Psoas muscle (tissue), 8 donors: Measurements from ENCODE around the gene STARD3. TPM values are rescaled to one million over a fixed set of nuclear protein-coding genes. Genes with fewer than 3 reads are reported as not detected.
A peak's percentile ranks its signal among the peaks of the same experiment; 100 is the strongest.

Experiments
- ATAC-seq, 4 donors: fragments of 200-7000 bp; cut with Tn5 transposase; one replicate each; pipeline ENCODE4 v1.9.1; 2020; ENCODE audit warnings: moderate library complexity in 3 of 4, mild to moderate bottlenecking in 2 of 4
- DNase-seq, 2 donors: peaks; one replicate each; pipeline ENCODE4 v3.0.0-alpha.2; 2020
- H3K27ac ChIP-seq: fragments of 200-600 bp; one replicate; pipeline ENCODE4 v1.8.0; 2022
- H3K27me3 ChIP-seq, 3 donors: fragments of 200-600 bp in 1 of 3; one replicate each; pipeline versions ENCODE4 v1.6.1 to v1.8.0; 2013 to 2022; ENCODE audit warnings: low read length in 2 of 3, mild to moderate bottlenecking in 2 of 3, moderate library complexity in 1 of 3; ENCODE audit not compliant: insufficient read depth in 3 of 3
- H3K36me3 ChIP-seq, 2 donors: fragments of 200-600 bp in 1 of 2; one replicate each; pipeline versions ENCODE4 v1.6.1 to v1.8.0; 2013 to 2022; ENCODE audit warnings: low read depth in 1 of 2, mild to moderate bottlenecking in 1 of 2, moderate library complexity in 1 of 2; ENCODE audit not compliant: insufficient read depth in 1 of 2
- H3K4me1 ChIP-seq: fragments of 200-600 bp; one replicate; pipeline ENCODE4 v1.8.0; 2022
- H3K4me3 ChIP-seq: fragments of 200-600 bp; one replicate; pipeline ENCODE4 v1.8.0; 2022; ENCODE audit warnings: mild to moderate bottlenecking
- H3K9me3 ChIP-seq: fragments of 200-600 bp; one replicate; pipeline ENCODE4 v1.8.0; 2022
- WGBS, 3 donors: extraction: QIAGEN DNeasy Blood & Tissue Kit; methylation state at CpG; one replicate each; pipeline versions ENCODE4 v1.1.6 to v1.1.7; 2013; 5-methylcytosine and 5-hydroxymethylcytosine counted together
- intact Hi-C, 2 donors: fragments of 100-400 bp; cut with DNase I; formaldehyde crosslinking; loops; one replicate each; pipeline versions ENCODE4 v1.11.0 to v1.14.2; 2022
- polyA plus RNA-seq, 3 donors: library from polyadenylated mRNA; stranded (reverse); fragments of 200-250 nt; gene quantifications; one replicate each; pipeline ENCODE4 v1.2.3, GENCODE V29; 2013
- total RNA-seq, 4 donors: library from RNA; stranded (reverse); fragmentation: NEBNext Ultra II Directional in 2 of 4; extraction: Animal tissue kit (Norgen Biotek cat#: 25700) in 2 of 4; gene quantifications; one replicate each; pipeline versions ENCODE4 v1.2.1 to v1.2.4, GENCODE V29; 2021 to 2023
- TF ChIP-seq, protein P1 (sequence below): fragments of 200-600 bp; IDR thresholded peaks from one replicate; pipeline ENCODE4 v1.8.0; 2022; ENCODE audit warnings: antibody characterized with exemption
- donor health status: healthy with polysubstance abuse.
- donor health status: DM: no; HTN: no; CAD: no; lungs with moderate emphysema.
- donor health status: Bipolar disorder and iron deficiency.
- donor health status: healthy.
- donor health status: DM: yes; HTN: yes; CAD: no.
- donor health status: DM: no; HTN: no; CAD: no.
- donor health status: DM: no; HTN: no; CAD: no.
- donor health status: DM: yes; HTN: yes; CAD: no.

STARD3 gene
- total and polyA plus RNA-seq, 7 donors = 22.5 to 62.8 (median 32.6) TPM

DNA sequence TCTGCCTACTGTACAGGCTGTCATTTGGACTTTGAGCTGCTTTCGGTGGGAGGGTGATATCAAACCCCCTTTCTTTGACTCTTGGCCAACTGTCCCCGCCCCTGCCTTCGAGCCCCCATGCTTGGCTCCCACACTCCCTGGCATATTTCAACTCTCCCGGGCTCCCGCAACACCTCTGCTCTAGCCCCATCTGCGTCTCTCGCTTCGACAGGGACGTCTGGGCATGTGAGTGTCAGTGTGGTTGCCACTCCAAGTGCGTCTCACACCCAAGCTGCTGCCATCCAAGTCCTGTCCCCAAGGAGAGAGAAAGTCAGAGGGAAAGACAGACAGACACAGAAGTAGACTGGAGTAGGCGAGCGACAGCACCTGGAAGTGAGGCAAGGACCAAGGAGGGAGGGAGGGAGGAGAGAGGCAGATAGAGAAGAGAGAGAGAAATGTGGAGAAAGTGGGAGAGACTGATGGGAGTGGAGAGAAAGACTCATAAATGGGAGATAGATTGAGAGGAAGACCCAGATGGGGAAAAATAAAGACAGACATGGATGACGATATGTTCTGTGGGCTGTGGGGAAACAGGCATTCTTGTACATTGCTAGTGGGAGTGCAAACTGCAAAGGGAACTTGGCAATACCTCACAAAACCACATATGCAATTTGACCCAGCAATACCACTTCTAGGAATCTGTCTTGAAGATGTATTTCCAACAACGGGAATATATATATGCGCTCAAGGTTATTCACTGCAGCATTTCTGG, 11.8 kb downstream of the STARD3 start:
- Histone ChIP-seq H3K4me3 (no peak overlapping the region), H3K27me3 (no peaks in the 10 kb centered on the region), H3K9me3 (no peaks in the 10 kb centered on the region), H3K36me3 (no peaks in the 10 kb centered on the region), H3K4me1 (peaks cover 2% of the 10 kb centered on the region), H3K27ac (no peak overlapping the region)
- TF ChIP-seq, protein P1, sequence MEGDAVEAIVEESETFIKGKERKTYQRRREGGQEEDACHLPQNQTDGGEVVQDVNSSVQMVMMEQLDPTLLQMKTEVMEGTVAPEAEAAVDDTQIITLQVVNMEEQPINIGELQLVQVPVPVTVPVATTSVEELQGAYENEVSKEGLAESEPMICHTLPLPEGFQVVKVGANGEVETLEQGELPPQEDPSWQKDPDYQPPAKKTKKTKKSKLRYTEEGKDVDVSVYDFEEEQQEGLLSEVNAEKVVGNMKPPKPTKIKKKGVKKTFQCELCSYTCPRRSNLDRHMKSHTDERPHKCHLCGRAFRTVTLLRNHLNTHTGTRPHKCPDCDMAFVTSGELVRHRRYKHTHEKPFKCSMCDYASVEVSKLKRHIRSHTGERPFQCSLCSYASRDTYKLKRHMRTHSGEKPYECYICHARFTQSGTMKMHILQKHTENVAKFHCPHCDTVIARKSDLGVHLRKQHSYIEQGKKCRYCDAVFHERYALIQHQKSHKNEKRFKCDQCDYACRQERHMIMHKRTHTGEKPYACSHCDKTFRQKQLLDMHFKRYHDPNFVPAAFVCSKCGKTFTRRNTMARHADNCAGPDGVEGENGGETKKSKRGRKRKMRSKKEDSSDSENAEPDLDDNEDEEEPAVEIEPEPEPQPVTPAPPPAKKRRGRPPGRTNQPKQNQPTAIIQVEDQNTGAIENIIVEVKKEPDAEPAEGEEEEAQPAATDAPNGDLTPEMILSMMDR = no peak
- intact Hi-C loops = no loop called here
- 89 to 90% (median 89%) methylated on average over 15 of the region's 15 CpGs for WGBS, 3 donors
- no peak for DNase-seq
- no peak for ATAC-seq

DNA sequence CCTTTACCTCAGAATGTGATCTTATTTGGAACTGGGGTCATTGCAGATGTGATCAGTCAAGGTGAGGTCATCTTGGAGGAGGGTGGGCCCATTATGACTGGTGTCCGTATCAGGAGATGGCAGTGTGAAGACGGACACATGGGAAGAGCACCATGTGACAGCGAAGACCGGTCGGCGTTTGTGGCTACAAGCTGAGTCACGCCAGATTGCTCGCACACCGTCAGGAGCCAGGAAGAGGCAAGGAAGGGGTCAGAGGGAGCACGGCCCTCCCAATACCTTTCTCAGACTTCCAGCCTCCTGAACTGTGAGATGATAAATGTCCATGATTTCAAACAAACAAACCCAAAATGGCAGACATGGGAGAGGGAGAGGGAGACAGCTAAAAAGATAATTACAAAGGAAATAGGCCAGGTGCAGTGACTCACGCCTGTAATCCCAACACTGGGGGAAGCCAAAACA, 13.2 kb downstream of the STARD3 start:
- no peak for ATAC-seq
- intact Hi-C loops = no loop called here
- no peak overlapping the region for H3K4me3 ChIP-seq
- no peak overlapping the region for H3K27ac ChIP-seq
- no peak for DNase-seq
- peaks cover 6% of the 10 kb centered on the region for H3K4me1 ChIP-seq
- peaks cover 0 to 4% of the 10 kb centered on the region in 2 donors for H3K36me3 ChIP-seq
- WGBS, 3 donors = 93 to 94% (median 94%) methylated on average over 11 of the region's 11 CpGs
- TF ChIP-seq, protein P1 = no peak
- no peaks in the 10 kb centered on the region for H3K27me3 ChIP-seq
- H3K9me3 ChIP-seq = no peaks in the 10 kb centered on the region

DNA sequence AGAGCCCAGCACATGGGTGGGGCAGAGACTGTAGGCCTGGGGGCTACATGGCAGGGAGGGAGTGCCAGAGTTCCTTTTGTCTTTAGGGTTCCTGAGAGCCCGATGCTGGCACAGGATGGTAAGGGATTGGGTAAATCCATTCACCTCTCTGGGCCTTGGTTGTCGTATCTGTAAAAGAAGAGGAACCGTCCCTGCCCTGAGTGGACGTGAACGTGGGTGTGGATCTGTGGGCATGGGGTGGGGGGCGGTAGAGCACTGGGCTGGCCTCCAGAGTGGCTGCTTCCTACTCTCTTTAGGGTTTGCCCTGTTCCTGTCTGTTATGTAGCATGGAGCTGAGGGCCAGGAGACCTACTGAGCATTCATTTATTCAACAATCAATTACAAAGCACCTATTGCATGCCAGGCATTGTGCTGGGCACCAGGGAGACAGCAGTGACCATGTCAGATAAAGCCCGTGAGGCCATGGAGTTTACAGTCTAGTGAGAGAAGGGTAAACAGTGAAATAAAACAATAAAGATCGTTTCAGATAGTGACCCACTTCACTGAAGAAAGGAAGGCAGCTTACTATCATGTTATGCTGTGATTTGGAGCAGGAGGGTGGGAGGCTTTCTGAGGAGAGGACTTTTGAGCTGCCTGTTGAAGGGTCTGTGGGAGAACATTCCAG, 15.1 kb downstream of the STARD3 start:
- intact Hi-C loops = loop anchor here in 1 of 2 donors (1.0 kb wide), 1 partner anchor 58 kb away; no protein-coding TSS in a partner anchor
- DNase-seq (no peak), ATAC-seq (no peak)
- Histone ChIP-seq H3K9me3 (no peaks in the 10 kb centered on the region), H3K36me3 (peaks cover 0 to 4% of the 10 kb centered on the region in 2 donors), H3K4me3 (no peak overlapping the region), H3K27ac (no peak overlapping the region), H3K4me1 (peaks cover 6% of the 10 kb centered on the region), H3K27me3 (no peaks in the 10 kb centered on the region)
- 59 to 71% (median 70%) methylated on average over 8 of the region's 8 CpGs for WGBS, 3 donors
- TF ChIP-seq, protein P1 = no peak

DNA sequence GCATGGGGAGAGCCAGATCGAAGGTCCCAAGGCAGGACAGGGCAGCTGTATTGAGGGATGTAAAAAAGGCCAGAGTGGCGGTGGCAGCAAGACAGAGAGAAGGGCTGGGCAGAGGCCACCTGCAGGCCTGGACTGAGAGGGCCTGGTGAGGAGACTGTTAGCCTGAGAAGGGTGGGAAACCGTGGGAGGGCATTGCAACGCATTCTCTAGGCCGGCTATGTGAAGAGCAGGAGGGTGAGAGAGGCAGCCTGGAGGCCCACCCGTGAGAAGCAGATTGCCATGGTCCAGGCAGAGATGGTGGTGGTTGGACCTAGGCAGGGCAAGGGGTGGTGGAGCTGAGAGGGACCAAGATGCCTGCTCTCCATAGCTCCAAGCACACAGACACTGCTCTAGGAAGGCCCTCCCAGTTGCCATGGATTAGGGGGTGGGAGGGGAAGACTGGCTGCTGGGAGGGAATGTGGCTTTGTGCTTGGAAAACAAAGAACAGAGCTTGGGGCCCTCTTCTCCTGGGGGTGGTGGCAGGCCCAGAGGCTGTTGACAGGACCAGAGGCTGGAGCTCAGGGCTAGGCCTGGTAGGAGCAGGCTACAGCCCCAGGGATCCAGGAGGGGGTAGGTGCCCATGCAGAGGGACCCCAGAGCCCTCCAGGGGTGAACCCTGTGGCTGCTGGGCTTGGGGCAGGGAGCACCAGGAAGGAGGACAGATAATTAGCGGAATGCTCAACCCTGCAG, 15.8 kb downstream of the STARD3 start:
- intact Hi-C loops = no loop called here
- Histone ChIP-seq H3K4me3 (no peak overlapping the region), H3K27me3 (no peaks in the 10 kb centered on the region), H3K4me1 (peaks cover 6% of the 10 kb centered on the region), H3K9me3 (no peaks in the 10 kb centered on the region), H3K36me3 (peaks cover 0 to 7% of the 10 kb centered on the region in 2 donors), H3K27ac (no peak overlapping the region)
- TF ChIP-seq, protein P1 = no peak
- DNase-seq (no peak), ATAC-seq (peak in 2 of 4 donors; percentile 6 to 9)
- WGBS, 3 donors = 53 to 63% (median 53%) methylated on average over 6 to 7 of the region's 7 CpGs
